GM18508 (cell line): ENCODE data around the gene PRIM2.
"Not testable (repeated sequence)": the region's sequence is repeated elsewhere in the genome, so short reads cannot be mapped to it uniquely, and the experiment has no call there.

ENCODE experiments used
- ATAC-seq: cut with Tn5 transposase; IDR thresholded peaks from one replicate; pipeline ENCODE4 v1.9.1; 2021; ENCODE audit warnings: moderate number of reproducible peaks; ENCODE audit not compliant: insufficient read depth, unreplicated experiment

The PRIM2 gene

DNA sequence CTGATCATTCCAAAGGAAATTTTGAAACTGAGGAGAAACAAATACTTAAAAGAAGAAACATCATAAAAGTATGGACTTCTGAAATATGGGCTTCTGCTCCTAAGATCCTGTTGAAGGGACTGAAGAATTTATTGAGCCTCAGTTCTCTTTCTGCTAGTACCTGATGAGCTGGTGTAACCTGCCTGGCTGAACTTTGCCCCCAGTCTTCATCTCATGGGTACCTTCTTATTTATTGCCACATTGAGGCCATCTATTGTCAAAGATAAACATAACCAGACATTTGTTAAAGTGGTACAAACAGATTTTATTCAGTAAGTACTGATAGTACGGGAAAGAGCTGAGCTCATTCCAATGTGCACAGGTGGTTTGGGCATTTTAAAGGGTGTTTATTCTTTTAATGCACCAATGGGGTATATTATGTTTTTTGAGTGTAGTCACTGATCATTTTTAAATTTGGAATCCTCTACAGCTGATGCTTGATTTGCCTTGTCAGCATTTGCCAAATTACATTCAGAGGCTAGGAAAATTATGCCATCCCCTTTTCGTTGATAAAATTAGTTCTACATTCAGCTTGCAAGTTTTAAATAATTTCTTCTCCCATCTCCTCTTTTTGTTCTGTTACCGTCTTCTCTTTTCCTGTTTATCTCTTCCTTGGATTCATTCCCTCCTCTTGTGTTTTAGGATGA is 118.2 kb downstream of the PRIM2 start:
- ATAC-seq: no peak

DNA sequence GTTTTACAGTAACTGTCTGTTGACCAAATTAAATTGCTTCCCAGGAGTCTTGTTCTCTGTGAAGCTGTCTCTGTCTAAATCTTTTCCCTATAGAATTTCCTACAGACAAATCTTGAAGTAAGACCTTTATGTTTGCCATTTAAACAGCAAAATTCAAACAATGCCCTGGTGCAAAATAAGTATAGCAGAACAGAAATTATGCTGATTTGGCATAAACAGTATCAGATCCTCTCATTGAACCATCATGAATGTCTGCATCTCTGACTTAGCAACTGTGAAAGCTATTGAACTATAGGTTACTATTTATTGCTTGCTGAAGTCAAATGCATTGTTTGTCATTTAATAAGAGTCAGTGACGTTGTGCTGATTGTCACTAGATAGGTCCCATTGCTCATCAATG is 123.3 kb downstream of the PRIM2 start:
- not testable (repeated sequence) for ATAC-seq

DNA sequence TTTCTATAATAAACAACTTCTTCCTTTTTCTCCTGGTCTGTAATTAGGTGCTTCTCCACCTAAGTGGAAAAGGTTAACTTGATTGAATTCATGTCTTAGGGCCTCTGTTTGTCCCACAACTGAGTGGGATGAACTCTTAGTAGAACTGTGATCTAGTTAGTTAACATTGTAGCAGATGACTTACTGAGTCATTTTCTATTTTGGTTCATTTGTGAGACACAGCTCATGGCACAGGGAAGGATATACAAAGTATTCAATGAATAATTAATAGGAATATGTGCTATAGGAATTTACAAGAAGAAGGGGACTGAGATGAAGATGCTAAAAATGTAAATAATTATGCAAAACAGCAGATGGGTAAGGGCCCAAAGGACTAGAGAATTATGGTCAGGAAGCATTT is 124.7 kb downstream of the PRIM2 start:
- not testable (repeated sequence) for ATAC-seq

DNA sequence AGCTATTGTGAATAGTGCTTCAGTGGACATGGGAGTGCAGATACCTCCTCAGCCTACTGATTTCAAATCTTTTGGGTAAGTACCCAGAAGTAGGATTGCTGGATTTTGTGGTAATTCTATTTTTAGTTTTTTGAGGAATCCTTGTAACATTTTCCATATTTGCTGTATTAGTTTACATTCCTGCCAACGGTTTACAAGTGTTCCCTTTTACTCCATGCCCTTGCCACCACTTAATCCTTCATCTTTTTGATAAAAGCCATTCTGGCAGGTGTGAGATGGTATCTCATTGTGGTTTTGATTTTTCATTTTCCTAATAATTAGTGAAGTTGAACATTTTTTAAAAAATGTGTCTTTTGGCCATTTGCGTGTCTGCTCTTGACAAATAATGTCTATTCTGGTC is 125.8 kb downstream of the PRIM2 start:
- ATAC-seq: not testable (repeated sequence)

DNA sequence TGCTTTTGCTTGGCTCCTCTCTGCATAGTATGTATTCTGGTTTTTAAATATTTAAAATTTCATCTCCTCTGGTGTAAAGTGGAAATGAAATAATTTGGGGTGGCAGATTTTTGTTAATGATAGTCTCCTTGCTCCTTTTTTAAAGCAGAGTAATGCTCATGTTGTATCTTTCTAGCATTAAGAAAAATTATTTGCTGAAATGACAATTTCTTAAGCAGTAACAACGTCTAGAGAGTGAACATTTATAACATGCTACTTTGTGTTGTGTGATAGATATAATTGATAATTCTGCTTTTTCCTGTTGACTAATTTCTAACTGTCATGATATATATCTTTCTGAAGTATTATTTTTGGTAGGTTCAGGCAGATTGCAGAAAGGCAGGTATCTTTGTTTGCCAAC is 127.4 kb downstream of the PRIM2 start:
- ATAC-seq: not testable (repeated sequence)

DNA sequence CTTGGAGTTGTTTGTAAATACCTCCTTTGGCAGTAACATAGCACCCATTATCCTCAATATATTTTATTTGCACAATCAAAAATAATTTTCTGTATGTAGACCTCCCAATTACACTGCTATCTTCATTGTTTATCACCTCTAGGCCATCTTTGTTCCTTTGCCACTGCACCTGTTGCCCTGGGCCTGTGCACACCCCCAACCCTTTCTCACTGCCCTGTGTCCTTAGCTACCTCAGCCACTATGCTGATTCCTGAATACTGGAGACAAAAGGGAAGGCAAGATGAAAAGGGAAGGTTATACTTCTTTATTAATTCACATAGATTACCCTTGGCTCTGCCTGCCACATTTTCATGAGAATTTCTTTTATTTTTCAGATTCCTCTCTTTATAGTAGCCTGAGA is 127.9 kb downstream of the PRIM2 start:
- ATAC-seq: peak; percentile 26

DNA sequence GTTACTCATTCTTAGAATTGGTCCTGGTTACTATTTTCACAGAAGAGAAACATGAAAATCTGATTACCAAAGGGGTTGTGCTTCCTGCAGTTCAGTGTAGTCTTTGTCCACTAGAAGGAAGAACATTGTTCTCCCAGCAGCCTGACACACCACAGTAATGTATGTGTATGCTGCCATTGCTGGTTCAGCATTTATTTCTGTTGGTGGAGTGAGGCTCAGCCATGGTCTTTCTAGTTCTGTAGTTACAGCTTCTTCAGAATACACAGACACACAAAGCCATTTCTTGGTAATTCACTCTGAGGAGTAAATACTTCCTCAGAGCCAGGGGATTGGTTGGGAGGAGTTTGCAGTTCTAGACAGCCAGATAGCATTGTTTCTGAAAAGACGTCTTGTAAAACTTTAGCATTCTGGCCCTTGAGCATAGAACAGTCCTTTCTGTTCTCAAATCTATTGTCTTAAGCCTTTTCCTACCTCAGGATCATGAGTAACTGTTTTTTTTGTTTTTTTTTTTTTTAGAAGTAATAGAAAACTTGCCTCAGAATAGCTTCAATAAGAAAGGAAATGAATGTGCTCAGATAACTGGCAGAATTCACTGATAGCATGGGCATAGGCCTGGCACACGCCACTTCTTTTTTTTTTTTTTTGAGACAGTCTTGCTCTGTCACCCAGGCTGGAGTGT is 128.5 kb downstream of the PRIM2 start:
- peak; percentile 55 for ATAC-seq

DNA sequence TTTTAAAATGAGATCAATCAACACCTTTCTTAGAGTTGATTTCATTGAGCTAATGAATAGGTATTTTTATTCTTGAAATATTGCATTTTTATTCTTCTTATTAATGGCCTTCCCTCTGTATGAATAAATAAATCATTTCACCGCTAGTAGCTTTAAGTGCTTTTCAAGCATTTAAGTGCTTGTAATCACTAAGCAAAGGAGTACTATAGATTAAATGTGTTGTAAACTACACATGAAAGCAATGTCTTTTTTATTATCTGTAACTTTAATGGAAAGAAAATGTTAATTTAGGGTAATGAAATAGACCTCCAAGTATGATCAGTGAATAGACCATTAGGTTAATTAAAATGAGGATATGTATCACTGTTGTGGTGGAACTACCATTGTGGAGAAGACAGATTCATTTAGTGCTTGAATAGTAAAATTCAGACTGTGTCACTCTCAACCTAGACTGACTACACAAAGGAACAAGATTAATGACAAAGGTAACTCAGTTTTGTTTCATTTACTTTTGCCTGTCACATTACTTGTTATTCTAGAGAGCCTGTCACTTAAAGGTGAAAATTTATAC is 132.2 kb downstream of the PRIM2 start:
- ATAC-seq: not testable (repeated sequence)

DNA sequence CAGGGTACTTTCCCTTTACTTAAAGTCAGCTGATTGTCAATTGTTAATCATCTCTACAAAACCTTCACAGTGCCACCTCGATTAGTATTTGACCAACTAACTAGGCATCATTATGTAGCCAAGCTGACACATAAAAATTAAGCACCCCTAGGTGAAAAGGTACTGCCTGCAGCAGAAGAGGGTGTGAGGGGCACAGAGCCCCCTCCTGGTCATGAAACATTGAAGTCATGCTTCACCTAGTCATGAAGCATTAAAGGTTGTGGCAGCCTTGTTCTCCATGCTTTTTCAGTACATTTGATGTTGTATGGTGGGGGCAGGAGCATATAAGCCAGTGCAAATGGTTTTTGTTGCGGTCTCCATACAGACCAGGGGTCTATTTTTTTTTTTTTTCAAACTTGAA is 142.4 kb downstream of the PRIM2 start:
- not testable (repeated sequence) for ATAC-seq

DNA sequence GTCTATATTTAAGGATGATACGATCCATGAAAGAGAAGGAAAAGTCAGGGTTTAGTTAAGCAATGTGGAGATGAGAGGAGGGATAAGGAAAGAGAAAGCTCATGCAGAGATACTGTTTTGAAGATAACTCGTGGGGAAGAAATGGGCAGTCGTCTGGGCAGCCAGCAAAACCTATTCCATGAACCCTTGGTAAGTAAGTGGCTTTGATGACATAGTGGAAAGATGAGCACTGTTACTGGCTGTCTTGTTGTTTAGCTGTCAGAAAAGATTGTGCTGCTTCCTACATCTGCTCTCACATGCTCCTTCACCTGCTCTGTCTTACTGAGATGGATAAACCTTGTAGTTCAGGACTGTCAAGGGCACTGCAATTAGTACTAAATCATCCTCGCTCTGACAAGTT is 143.6 kb downstream of the PRIM2 start:
- not testable (repeated sequence) for ATAC-seq

DNA sequence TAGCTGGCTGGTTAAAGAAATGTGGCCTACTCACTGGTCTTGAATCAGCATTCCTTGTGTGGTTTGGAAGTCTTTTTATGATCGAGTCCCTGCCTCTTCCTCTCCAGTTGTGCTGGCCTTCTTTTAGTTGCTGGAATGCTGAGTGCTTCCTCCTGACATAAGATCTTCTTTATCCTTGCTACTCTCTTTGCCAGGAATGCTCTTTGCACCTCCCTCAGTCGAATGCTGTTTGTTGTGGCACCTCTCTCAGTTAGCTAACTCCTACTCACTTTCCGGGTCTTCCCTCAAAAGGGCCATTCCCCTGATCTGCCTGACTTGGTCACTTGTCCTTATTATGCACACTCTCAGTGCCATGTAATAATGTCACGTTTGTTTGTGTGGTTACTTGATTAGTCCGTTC is 146.4 kb downstream of the PRIM2 start:
- not testable (repeated sequence) for ATAC-seq

DNA sequence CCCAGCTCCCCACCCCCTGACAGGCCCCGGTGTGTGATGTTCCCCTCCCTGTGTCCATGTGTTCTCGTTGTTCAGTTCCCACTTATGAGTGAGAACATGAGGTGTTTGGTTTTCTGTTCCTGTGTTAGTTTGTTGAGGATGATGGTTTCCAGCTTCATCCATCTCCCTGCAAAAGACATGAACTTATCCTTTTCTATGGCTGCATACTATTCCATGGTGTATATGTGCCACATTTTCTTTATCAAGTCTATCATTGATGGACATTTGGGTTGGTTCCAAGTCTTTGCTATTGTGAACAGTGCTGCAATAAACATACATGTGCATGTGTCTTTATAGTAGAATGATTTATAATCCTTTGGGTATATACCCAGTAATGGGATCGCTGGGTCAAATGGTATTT is 148.5 kb downstream of the PRIM2 start:
- not testable (repeated sequence) for ATAC-seq

DNA sequence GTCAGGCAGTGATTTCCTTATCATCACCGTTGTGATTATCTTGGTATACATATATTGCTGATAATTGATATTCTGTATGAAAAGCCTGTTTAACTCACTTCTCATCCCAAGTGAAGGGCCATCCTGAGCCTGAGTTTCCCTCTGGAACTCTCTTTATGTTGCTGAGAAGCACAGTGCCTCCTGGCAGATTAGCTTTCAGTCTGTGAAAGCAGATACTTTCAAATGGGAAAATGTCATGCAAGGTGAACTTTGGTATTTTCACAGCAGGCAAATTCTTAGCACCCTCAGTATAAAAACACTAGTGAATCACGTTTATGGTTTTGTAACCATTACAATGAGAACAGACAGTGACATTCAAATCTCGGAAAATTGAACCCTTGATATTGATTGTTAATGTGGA is 151.6 kb downstream of the PRIM2 start:
- ATAC-seq: no peak

DNA sequence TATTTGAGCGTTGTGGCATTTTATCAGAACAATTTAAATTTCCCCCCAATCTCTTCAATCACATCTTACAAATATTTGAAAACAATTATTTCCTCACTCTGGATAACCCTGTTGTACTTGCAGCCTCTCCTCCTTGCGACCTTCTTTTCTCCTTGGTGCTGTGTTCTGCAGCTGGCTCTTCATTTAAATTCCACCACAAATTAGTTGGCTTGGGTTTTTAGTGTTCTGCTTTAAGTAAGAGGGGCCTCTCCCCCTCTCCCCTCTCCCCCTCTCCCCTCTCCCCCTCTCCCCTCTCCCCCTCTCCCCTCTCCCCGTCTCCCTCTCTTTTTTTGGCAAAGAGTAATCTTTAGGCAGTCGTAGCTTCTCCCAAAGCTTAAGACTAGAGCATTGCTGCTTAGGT is 152.7 kb downstream of the PRIM2 start:
- not testable (repeated sequence) for ATAC-seq

DNA sequence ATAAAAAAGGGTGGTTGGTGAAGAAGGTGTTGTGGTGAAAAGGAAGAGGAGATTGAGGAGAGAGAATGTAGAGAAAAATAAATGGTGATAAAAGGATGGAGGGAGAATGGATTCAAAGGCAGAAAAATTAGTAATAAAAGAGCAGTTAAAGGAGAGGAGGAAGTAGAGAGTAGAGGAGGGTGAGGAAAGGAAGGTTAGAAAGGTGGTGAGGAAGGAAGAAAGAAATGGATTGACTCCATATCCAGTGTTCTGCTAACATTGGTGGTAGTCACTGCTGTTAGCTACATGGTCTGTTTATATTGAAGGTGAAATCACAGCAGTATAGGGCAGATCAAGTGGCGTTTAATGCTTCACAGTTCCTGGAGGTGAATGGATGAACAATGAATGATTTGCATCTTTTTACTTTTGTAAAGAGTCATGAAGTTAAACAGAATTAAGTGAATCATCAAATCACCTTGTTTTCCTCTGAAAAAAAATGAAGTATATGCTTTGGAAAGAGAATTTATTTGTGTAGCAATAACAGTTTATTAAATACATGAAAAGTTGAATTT is 154.0 kb downstream of the PRIM2 start:
- not testable (repeated sequence) for ATAC-seq

DNA sequence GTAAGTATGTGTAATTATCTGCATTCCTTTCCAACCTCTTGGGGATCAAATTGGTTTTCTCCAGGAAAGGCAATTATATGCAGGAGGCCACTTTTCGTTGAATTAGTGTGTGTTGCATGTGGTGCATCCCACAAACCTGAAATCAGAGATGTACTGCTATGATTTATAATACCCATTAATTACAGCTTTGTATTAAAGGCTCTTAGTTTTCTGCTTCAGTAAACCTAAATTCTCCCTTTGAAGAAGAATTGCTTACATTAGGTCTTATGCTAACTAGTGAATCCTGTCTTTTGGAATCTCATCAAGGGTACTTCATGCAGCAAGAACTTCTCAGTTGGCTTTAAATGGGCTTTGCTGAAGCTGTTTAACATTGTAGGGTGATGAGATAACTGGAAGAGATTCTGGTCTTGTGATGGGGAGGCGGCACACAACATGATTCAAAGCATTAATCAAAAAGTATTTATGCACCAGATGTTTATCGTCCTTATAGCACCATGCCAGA is 155.5 kb downstream of the PRIM2 start:
- not testable (repeated sequence) for ATAC-seq

DNA sequence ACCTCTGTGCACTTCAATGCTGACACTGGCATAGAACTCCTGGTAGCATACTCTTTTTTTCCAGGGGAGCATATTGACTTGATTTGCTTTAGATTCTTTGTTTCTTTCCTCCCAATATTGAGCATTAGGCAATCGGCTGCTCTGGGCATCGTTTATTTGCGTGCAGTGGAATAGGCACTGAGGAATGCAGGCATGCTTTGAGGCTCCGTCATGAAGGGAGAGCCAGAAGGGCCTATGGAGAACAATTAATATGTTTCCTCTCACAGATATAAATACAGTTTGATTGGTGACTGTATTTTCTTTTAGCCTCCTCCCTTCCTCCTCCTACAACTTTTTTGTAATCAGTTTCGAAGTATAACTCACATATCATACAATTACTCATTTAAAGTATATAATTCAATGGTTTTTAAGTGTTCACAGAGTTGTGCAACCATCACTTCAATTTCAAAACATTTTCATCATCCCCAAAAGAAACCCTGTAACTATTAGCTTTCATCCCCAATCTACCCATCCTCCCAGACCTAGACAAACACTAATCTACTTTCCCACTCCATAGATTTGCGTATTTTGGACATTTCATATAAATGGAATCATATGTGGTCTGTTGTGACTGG is 157.5 kb downstream of the PRIM2 start:
- not testable (repeated sequence) for ATAC-seq

DNA sequence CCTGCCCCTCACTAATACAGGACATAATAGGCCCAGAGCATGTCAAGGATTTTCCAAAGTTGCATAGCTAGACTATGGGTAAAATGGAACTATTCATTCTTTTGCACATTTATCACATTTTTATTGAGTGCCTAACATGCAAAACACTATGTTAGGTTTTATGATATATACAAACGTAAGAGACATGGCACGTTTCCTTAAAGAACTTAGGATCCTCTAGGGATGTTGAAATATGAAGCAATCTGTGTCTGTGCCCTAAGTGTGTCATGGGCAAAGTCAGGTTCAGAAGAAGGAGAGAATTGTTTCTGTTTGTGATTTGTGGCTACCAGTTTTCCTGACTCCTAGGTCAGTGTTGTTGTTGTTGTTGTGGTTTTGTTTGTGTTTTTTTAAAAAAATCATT is 158.2 kb downstream of the PRIM2 start:
- not testable (repeated sequence) for ATAC-seq

DNA sequence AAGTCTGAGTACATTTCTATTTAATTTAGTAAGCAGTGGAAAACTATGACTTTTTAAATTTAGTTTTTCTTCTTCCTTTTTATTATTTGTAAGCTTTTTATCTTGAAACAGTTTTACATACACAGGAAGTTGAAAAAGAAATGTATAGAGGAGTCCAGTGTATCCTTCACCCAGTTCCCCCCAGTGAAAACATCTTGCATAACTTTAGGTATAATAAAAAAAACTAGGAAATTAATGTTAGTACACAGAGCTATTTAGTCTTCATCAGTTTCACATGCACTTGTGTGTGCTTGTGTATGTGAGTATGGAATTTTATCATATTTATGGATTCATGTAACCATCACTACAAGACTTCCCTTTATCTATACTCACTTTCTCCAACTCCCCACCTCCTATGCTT is 162.8 kb downstream of the PRIM2 start:
- not testable (repeated sequence) for ATAC-seq

DNA sequence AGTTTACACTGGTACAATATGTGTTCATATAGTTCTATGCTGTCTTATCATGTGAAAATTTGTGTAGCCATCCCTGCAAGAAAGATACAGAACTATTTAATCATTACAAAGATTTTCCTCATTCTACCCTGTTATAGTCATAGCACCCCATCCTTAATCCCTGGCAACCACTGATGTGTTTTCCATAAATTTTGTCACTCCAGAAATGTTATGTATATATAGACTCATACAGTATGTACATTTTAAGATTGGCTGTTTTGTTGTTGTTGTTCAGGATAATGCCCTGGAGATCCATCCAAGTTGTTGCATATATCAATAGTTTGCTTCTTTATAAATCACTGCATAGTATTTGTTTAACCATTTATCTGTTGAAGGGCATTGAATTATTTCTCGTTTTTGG is 163.7 kb downstream of the PRIM2 start:
- not testable (repeated sequence) for ATAC-seq

DNA sequence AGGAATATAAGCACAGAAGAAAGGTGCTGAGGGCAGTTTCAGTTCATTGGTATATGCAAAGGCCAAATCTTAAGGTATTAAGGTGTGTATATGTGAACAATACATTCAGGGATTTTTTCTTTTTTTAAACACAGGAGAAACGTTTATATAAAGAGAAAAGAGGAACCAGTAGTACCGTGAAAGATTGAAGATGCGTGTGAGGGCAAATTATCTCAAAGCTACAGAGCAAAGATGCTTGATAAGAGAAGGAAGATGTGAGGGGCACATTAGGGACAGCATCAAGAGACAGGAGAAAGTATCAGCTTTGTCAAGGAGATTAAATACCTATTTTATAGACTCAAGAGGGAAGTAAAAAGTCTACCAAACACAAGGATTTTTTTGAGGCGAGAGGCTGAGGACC is 165.0 kb downstream of the PRIM2 start:
- ATAC-seq: not testable (repeated sequence)
